CD4-positive, alpha-beta T cell (primary cell): ENCODE measurements around the gene ARMC8. TPM values are rescaled to one million over a fixed set of nuclear protein-coding genes. Genes with fewer than 3 reads are reported as not detected.

Source experiments
- ATAC-seq: fragments of 200-7000 bp; cut with Tn5 transposase; one replicate; pipeline ENCODE4 v1.10.0; 2022; ENCODE audit warnings: mild to moderate bottlenecking; ENCODE audit not compliant: poor library complexity
- CTCF ChIA-PET: fragments of 350-600 bp; sonication (Branson Sonifier 250); formaldehyde crosslinking; loops from one replicate; lab custom pipeline; 2021; ENCODE audit warnings: antibody characterized with exemption, inconsistent platforms; lab: Charles Lee
- POLR2A ChIA-PET: fragments of 350-600 bp; sonication (Branson Sonifier 250); formaldehyde crosslinking; loops from one replicate; lab custom pipeline; 2021; ENCODE audit warnings: antibody characterized with exemption, inconsistent platforms; lab: Charles Lee
- DNase-seq, 14 experiments: peaks; one replicate each; pipeline ENCODE4 v3.0.0-alpha.2; 2013 to 2020; ENCODE audit warnings: mixed read lengths in 2 of 14
- H3K27ac ChIP-seq, 2 donors: one replicate each; pipeline versions ENCODE4 v1.5.1 to v1.7.0; 2013; ENCODE audit warnings: low read length in 2 of 2, low read depth in 1 of 2, mild to moderate bottlenecking in 1 of 2
- H3K27me3 ChIP-seq, 2 experiments: 1 replicate in 1 of 2; 2 replicates in 1 of 2; pipeline versions ENCODE4 v1.6.1 to v1.7.0; 2013; ENCODE audit warnings: low read length in 2 of 2, control low read depth in 1 of 2, mild to moderate bottlenecking in 1 of 2, moderate library complexity in 1 of 2; ENCODE audit not compliant: insufficient read depth in 2 of 2, control insufficient read depth in 1 of 2
- H3K36me3 ChIP-seq: one replicate; pipeline ENCODE4 v1.6.1; 2013; ENCODE audit warnings: low read length, control low read depth; ENCODE audit not compliant: insufficient read depth
- H3K4me1 ChIP-seq: one replicate; pipeline ENCODE4 v1.6.1; 2013; ENCODE audit warnings: low read length, control low read depth; ENCODE audit not compliant: insufficient read depth
- H3K4me3 ChIP-seq: one replicate; pipeline ENCODE4 v1.5.1; 2013; ENCODE audit warnings: mild to moderate bottlenecking, low read length, moderate library complexity
- H3K9me3 ChIP-seq, 2 experiments: 1 replicate in 1 of 2; 2 replicates in 1 of 2; pipeline versions ENCODE4 v1.6.1 to v1.7.0; 2013; ENCODE audit warnings: low read length in 2 of 2, mild to moderate bottlenecking in 2 of 2, control low read depth in 1 of 2, moderate library complexity in 1 of 2; ENCODE audit not compliant: control insufficient read depth in 1 of 2, insufficient read depth in 1 of 2
- H3K27ac Mint-ChIP-seq: one replicate; pipeline ENCODE4 v1.8.0; 2020; ENCODE audit warnings: mixed read lengths
- H3K27me3 Mint-ChIP-seq: one replicate; pipeline ENCODE4 v1.8.0; 2021; ENCODE audit warnings: mixed read lengths
- H3K36me3 Mint-ChIP-seq: one replicate; pipeline ENCODE4 v1.8.0; 2021; ENCODE audit warnings: low read depth, mixed read lengths
- H3K4me1 Mint-ChIP-seq: one replicate; pipeline ENCODE4 v1.8.0; 2021; ENCODE audit warnings: low read depth, mixed read lengths
- H3K4me3 Mint-ChIP-seq: one replicate; pipeline ENCODE4 v1.8.0; 2020; ENCODE audit warnings: mild to moderate bottlenecking, mixed read lengths
- H3K9me3 Mint-ChIP-seq: one replicate; pipeline ENCODE4 v1.8.0; 2020; ENCODE audit warnings: mixed read lengths
- CTCF ChIP-seq: fragments of 200-600 bp; IDR thresholded peaks from one replicate; pipeline ENCODE4 v1.8.0; 2022; ENCODE audit warnings: antibody characterized with exemption, mild to moderate bottlenecking
- intact Hi-C, 2 experiments: fragments of 100-400 bp; cut with DNase I in 1 of 2; cut with micrococcal nuclease in 1 of 2; formaldehyde crosslinking; loops; one replicate each; pipeline versions ENCODE4 v1.15.1 to v1.9.0; 2023 to 2025; cut with DNase I, micrococcal nuclease
- total RNA-seq, 174 experiments: library from RNA in 2 of 174; stranded (reverse) in 2 of 174; gene quantifications; one replicate each; pipeline ENCODE4 v1.2.3 and lab custom pipeline; 2021 to 2026

Gene ARMC8
- total RNA-seq, 2 experiments from 2014 or later: 62.8 to 62.9 TPM

GRCh38 chr3:138326866-138327595, 139.9 kb downstream of the ARMC8 start:
- ChIA-PET CTCF (interaction anchor here (0.7 kb wide), 1 partner anchor 1575 kb away, joined by 3 read pairs; no protein-coding TSS in a partner anchor), POLR2A (interaction anchor here (1.4 kb wide), 1 partner anchor 140 kb away, joined by 3 read pairs; the partner anchor contains the start of gene ARMC8)
- Histone ChIP-seq H3K27me3 (no peaks in the 10 kb centered on the region), H3K27ac (no peak overlapping the region), H3K9me3 (no peaks in the 10 kb centered on the region), H3K4me1 (peaks cover 29% of the 10 kb centered on the region), H3K4me3 (no peak overlapping the region), H3K36me3 (no peaks in the 10 kb centered on the region)
- Mint-ChIP-seq H3K9me3 (no peaks in the 10 kb centered on the region), H3K36me3 (peaks cover 3% of the 10 kb centered on the region), H3K4me1 (peaks cover 42% of the 10 kb centered on the region), H3K27me3 (no peaks in the 10 kb centered on the region), H3K27ac (no peak overlapping the region), H3K4me3 (no peak overlapping the region)
- ATAC-seq (no peak), DNase-seq (no peak)
- intact Hi-C loops: loop anchor here (5.0 to 10.0 kb wide), 4 partner anchors 60 to 1348 kb away; partner anchors contain the start of genes CEP70 (in 1 of the 2) and NMNAT3 (in 1 of the 2)
- no peak for TF ChIP-seq CTCF

- no peak for TF ChIP-seq CTCF
- H3K27ac ChIP-seq: no peak overlapping the region
- peaks cover 3% of the 10 kb centered on the region for H3K36me3 Mint-ChIP-seq
- no peak for ATAC-seq
- POLR2A ChIA-PET: interaction anchor here (1.0 to 1.4 kb wide), 2 partner anchors 141 to 266 kb away, joined by 3 read pairs; partner anchors contain the start of genes ARMC8 and CEP70
- H3K27ac Mint-ChIP-seq: no peak overlapping the region
- H3K27me3 ChIP-seq: no peaks in the 10 kb centered on the region
- peak in 1 of 14 experiments; percentile 44 for DNase-seq
- H3K9me3 Mint-ChIP-seq: no peaks in the 10 kb centered on the region
- no peak overlapping the region for H3K4me3 ChIP-seq
- peak overlapping the region; percentile 22 for H3K4me3 Mint-ChIP-seq
- peaks cover 23% of the 10 kb centered on the region for H3K4me1 ChIP-seq
- H3K9me3 ChIP-seq: no peaks in the 10 kb centered on the region
- intact Hi-C loops: loop anchor here (2.0 to 10.0 kb wide), 5 partner anchors 61 to 1347 kb away; partner anchors contain the start of genes ARMC8 (in 1 of the 2), CEP70 (in 1 of the 2) and NMNAT3 (in 1 of the 2)
- no peaks in the 10 kb centered on the region for H3K36me3 ChIP-seq
- H3K27me3 Mint-ChIP-seq: no peaks in the 10 kb centered on the region
- peaks cover 39% of the 10 kb centered on the region for H3K4me1 Mint-ChIP-seq
- CTCF ChIA-PET: interaction anchor here (0.6 to 1.6 kb wide), 3 partner anchors 267 to 1445 kb away, joined by 3 to 4 read pairs (median 3); partner anchors contain the start of gene CEP70
Observed at GRCh38 chr3:138327831-138328230, 140.7 kb downstream of the ARMC8 start.

DNA sequence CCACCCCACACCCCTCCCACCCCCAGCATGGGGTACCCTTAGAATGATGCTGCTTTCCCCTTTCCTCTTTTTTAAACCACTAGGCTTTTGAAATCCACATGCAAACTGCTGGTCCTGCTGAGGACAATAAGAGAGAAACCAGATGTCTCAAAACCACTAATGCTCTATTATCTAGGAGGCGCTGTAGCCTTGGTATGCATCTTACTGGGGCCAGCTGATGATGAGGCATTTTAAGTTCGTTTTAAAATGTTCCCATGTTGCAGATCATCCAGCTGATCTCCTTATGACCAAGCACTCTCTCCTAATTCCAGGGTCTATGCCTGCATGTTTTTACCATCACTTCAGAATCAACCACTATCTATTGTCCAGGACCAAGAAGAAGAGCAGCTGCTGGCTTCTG, 141.2 kb downstream of the ARMC8 start:
- H3K36me3 Mint-ChIP-seq: peaks cover 3% of the 10 kb centered on the region
- peaks cover 39% of the 10 kb centered on the region for H3K4me1 Mint-ChIP-seq
- H3K4me3 Mint-ChIP-seq: peak overlapping the region; percentile 76
- no peaks in the 10 kb centered on the region for H3K27me3 ChIP-seq
- H3K4me1 ChIP-seq: peaks cover 21% of the 10 kb centered on the region
- no peaks in the 10 kb centered on the region for H3K36me3 ChIP-seq
- ATAC-seq (no peak), DNase-seq (peak in 1 of 14 experiments; percentile 15)
- TF ChIP-seq CTCF: no peak
- no peak overlapping the region for H3K4me3 ChIP-seq
- POLR2A ChIA-PET: interaction anchor here (0.8 to 1.2 kb wide), 3 partner anchors 106 to 266 kb away, joined by 3 read pairs; partner anchors contain the start of genes ARMC8 and CEP70
- CTCF ChIA-PET: interaction anchor here (0.6 to 1.6 kb wide), 5 partner anchors 8 to 1446 kb away, joined by 3 to 4 read pairs (median 3); partner anchors contain the start of gene CEP70
- intact Hi-C loops: loop anchor here (2.0 to 10.0 kb wide), 5 partner anchors 61 to 1346 kb away; partner anchors contain the start of genes ARMC8 (in 1 of the 2), CEP70 (in 1 of the 2) and NMNAT3 (in 1 of the 2)
- no peaks in the 10 kb centered on the region for H3K9me3 ChIP-seq
- H3K27ac ChIP-seq: no peak overlapping the region
- H3K27me3 Mint-ChIP-seq: no peaks in the 10 kb centered on the region
- H3K9me3 Mint-ChIP-seq: no peaks in the 10 kb centered on the region
- H3K27ac Mint-ChIP-seq: peak overlapping the region; percentile 88
